Mesenchymal stem cell (in vitro differentiated cells and primary cell): ENCODE measurements around the gene NSMCE3.

Experiments
- DNase-seq: peaks from one replicate; pipeline ENCODE4 v3.0.0-alpha.2; 2013
- H2AFZ ChIP-seq: one replicate; pipeline ENCODE4 v1.6.1; 2013; ENCODE audit warnings: low read depth, mild to moderate bottlenecking, control low read depth, inconsistent platforms, low read length, moderate library complexity
- H2AK5ac ChIP-seq: 2 replicates; pipeline ENCODE4 v1.6.1; 2013; ENCODE audit warnings: low read length, moderate library complexity, mild to moderate bottlenecking, inconsistent platforms; ENCODE audit not compliant: severe bottlenecking
- H2BK120ac ChIP-seq: one replicate; pipeline ENCODE4 v1.6.1; 2013; ENCODE audit warnings: low read depth, mild to moderate bottlenecking, inconsistent platforms, low read length, moderate library complexity
- H2BK12ac ChIP-seq, 2 experiments: one replicate each; pipeline ENCODE4 v1.6.1; 2013; ENCODE audit warnings: inconsistent platforms in 2 of 2, low read length in 2 of 2, mild to moderate bottlenecking in 2 of 2, moderate library complexity in 2 of 2, control low read depth in 1 of 2
- H2BK15ac ChIP-seq: one replicate; pipeline ENCODE4 v1.6.1; 2013; ENCODE audit warnings: mild to moderate bottlenecking, low read depth, inconsistent platforms; ENCODE audit not compliant: poor library complexity, severe bottlenecking
- H2BK5ac ChIP-seq: 2 replicates; pipeline ENCODE4 v1.6.1; 2013; ENCODE audit warnings: low read depth, mild to moderate bottlenecking, low read length, control low read depth, inconsistent platforms; ENCODE audit not compliant: poor library complexity, severe bottlenecking
- H3K14ac ChIP-seq, 2 experiments: one replicate each; pipeline ENCODE4 v1.6.1; 2013; ENCODE audit warnings: inconsistent platforms in 2 of 2, low read length in 2 of 2, control low read depth in 1 of 2, mild to moderate bottlenecking in 1 of 2, moderate library complexity in 1 of 2
- H3K18ac ChIP-seq, 2 experiments: one replicate each; pipeline ENCODE4 v1.6.1; 2013; ENCODE audit warnings: inconsistent platforms in 2 of 2, low read length in 2 of 2, control low read depth in 1 of 2, low read depth in 1 of 2, mild to moderate bottlenecking in 1 of 2
- H3K23ac ChIP-seq, 2 experiments: one replicate each; pipeline ENCODE4 v1.6.1; 2013; ENCODE audit warnings: inconsistent platforms in 2 of 2, low read length in 2 of 2, mild to moderate bottlenecking in 2 of 2, moderate library complexity in 2 of 2, control low read depth in 1 of 2
- H3K27ac ChIP-seq: 2 replicates; pipeline ENCODE4 v1.5.1; 2013; ENCODE audit warnings: mild to moderate bottlenecking, moderate library complexity, low read length, control low read depth, inconsistent platforms; ENCODE audit not compliant: poor library complexity, severe bottlenecking
- H3K27me3 ChIP-seq, 2 experiments: 2 replicates each; pipeline versions ENCODE4 v1.6.1 to v1.7.0; 2013; ENCODE audit warnings: low read length in 2 of 2, mild to moderate bottlenecking in 2 of 2, moderate library complexity in 2 of 2, control low read depth in 1 of 2, inconsistent platforms in 1 of 2; ENCODE audit not compliant: control insufficient read depth in 1 of 2, insufficient read depth in 1 of 2
- H3K36me3 ChIP-seq, 2 experiments: 2 replicates each; pipeline versions ENCODE4 v1.6.1 to v1.7.0; 2013; ENCODE audit warnings: low read length in 2 of 2, control low read depth in 1 of 2, inconsistent platforms in 1 of 2, low read depth in 1 of 2, mild to moderate bottlenecking in 1 of 2; ENCODE audit not compliant: insufficient read depth in 2 of 2, control insufficient read depth in 1 of 2
- H3K4ac ChIP-seq, 2 experiments: one replicate each; pipeline ENCODE4 v1.6.1; 2013; ENCODE audit warnings: inconsistent platforms in 2 of 2, low read length in 2 of 2, mild to moderate bottlenecking in 2 of 2, moderate library complexity in 2 of 2, control low read depth in 1 of 2, low read depth in 1 of 2
- H3K4me1 ChIP-seq: 2 replicates; pipeline ENCODE4 v1.6.1; 2013; ENCODE audit warnings: low read depth, low read length, control low read depth; ENCODE audit not compliant: control insufficient read depth, insufficient read depth
- H3K4me2 ChIP-seq: 2 replicates; pipeline ENCODE4 v1.6.1; 2013; ENCODE audit warnings: low read length, mild to moderate bottlenecking, inconsistent platforms; ENCODE audit not compliant: poor library complexity, severe bottlenecking
- H3K4me3 ChIP-seq, 2 experiments: 2 replicates each; pipeline versions ENCODE4 v1.5.1 to v1.7.0; 2013; ENCODE audit warnings: low read length in 2 of 2, mild to moderate bottlenecking in 2 of 2, control low read depth in 1 of 2, low read depth in 1 of 2; ENCODE audit not compliant: insufficient read depth in 1 of 2
- H3K79me1 ChIP-seq: replicated peaks from 2 replicates; pipeline ENCODE4 v1.6.1; 2013; ENCODE audit warnings: mild to moderate bottlenecking, control low read depth, low read length, inconsistent platforms; ENCODE audit not compliant: poor library complexity, severe bottlenecking
- H3K9ac ChIP-seq: 2 replicates; pipeline ENCODE4 v1.7.0; 2013; ENCODE audit warnings: mild to moderate bottlenecking, low read length, moderate library complexity
- H3K9me3 ChIP-seq: 2 replicates; pipeline ENCODE4 v1.7.0; 2013; ENCODE audit warnings: mild to moderate bottlenecking, low read length; ENCODE audit not compliant: control insufficient read depth
- H4K8ac ChIP-seq: one replicate; pipeline ENCODE4 v1.6.1; 2013; ENCODE audit warnings: inconsistent platforms, mild to moderate bottlenecking, low read length, moderate library complexity
- H4K91ac ChIP-seq: one replicate; pipeline ENCODE4 v1.6.1; 2013; ENCODE audit warnings: mild to moderate bottlenecking, low read length, inconsistent platforms
- WGBS: methylation state at CpG from one replicate; pipeline ENCODE4 v1.1.7; 2013; ENCODE audit warnings: mixed read lengths; 5-methylcytosine and 5-hydroxymethylcytosine counted together

The NSMCE3 gene

DNA sequence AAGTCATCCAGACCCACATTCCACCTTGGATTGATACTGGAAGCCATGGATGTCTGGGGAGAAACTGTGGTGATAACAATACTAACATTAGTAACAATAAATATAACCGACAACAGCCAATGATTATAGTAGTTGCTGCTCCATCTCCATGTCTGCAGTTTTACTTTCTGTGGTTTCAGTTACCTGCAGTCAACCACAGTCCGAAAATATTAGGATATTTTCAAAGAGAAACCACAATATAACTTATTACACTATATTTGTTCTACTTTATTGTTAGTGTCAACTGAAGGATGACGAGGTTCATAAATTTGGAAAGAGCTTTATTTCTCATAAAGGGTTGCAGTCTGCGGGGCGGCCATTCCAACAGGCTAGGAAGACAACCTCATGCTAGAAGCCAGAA lies 2.6 kb upstream of the NSMCE3 start:
- no peak overlapping the region for H2BK12ac ChIP-seq
- no peak overlapping the region for H2BK120ac ChIP-seq
- no peak for DNase-seq
- no peaks in the 10 kb centered on the region for H3K36me3 ChIP-seq
- no peak overlapping the region for H3K18ac ChIP-seq
- WGBS, result 88% methylated on average over 4 of the region's 5 CpGs
- no peak overlapping the region for H2BK15ac ChIP-seq
- H2AFZ ChIP-seq, result no peak overlapping the region
- no peaks in the 10 kb centered on the region for H3K27me3 ChIP-seq
- no peak overlapping the region for H3K4ac ChIP-seq
- no peak overlapping the region for H3K27ac ChIP-seq
- no peak overlapping the region for H4K8ac ChIP-seq
- H3K14ac ChIP-seq, result no peak overlapping the region
- peaks cover 5% of the 10 kb centered on the region for H3K79me1 ChIP-seq
- H2AK5ac ChIP-seq, result no peak overlapping the region
- no peaks in the 10 kb centered on the region for H3K9me3 ChIP-seq
- H3K4me1 ChIP-seq, result peaks cover 4% of the 10 kb centered on the region
- no peak overlapping the region for H3K4me3 ChIP-seq
- H2BK5ac ChIP-seq, result no peak overlapping the region
- H3K9ac ChIP-seq, result no peak overlapping the region
- no peak overlapping the region for H3K23ac ChIP-seq
- H4K91ac ChIP-seq, result no peak overlapping the region
- no peak overlapping the region for H3K4me2 ChIP-seq

DNA sequence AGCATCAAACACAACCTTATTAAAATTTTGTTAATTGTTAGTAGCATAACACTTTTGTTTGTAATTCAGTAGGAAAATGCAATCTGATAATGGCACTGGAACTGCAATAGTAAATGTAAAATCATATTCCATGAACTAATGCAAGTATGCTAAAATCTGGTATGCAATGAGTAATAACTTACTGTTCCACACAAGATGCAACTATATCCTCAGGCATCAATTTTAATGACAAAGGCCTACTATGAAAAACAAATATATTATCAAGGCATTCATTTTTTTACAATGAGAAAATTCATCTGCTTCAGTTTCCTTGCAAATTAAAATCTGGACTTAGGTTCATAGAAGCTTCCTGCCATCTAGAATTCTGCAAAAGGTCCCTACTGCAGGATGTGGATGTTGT lies 1.4 kb upstream of the NSMCE3 start:
- H3K27ac ChIP-seq, result no peak overlapping the region
- no peak overlapping the region for H2AK5ac ChIP-seq
- no peak overlapping the region for H2BK5ac ChIP-seq
- H2BK120ac ChIP-seq, result no peak overlapping the region
- no peak overlapping the region for H3K14ac ChIP-seq
- no peaks in the 10 kb centered on the region for H3K27me3 ChIP-seq
- no peak overlapping the region for H4K91ac ChIP-seq
- no peak overlapping the region for H3K23ac ChIP-seq
- no peak overlapping the region for H2BK12ac ChIP-seq
- no peaks in the 10 kb centered on the region for H3K9me3 ChIP-seq
- H3K4ac ChIP-seq, result no peak overlapping the region
- no peak overlapping the region for H3K18ac ChIP-seq
- H3K9ac ChIP-seq, result peak overlapping the region; percentile 98
- peak overlapping the region in 1 of 2 experiments; percentile 98 for H3K4me3 ChIP-seq
- peaks cover 8% of the 10 kb centered on the region for H3K79me1 ChIP-seq
- H3K4me1 ChIP-seq, result peaks cover 4% of the 10 kb centered on the region
- no peak overlapping the region for H2BK15ac ChIP-seq
- H3K36me3 ChIP-seq, result no peaks in the 10 kb centered on the region
- H3K4me2 ChIP-seq, result no peak overlapping the region
- no peak for DNase-seq
- H4K8ac ChIP-seq, result no peak overlapping the region
- H2AFZ ChIP-seq, result no peak overlapping the region

DNA sequence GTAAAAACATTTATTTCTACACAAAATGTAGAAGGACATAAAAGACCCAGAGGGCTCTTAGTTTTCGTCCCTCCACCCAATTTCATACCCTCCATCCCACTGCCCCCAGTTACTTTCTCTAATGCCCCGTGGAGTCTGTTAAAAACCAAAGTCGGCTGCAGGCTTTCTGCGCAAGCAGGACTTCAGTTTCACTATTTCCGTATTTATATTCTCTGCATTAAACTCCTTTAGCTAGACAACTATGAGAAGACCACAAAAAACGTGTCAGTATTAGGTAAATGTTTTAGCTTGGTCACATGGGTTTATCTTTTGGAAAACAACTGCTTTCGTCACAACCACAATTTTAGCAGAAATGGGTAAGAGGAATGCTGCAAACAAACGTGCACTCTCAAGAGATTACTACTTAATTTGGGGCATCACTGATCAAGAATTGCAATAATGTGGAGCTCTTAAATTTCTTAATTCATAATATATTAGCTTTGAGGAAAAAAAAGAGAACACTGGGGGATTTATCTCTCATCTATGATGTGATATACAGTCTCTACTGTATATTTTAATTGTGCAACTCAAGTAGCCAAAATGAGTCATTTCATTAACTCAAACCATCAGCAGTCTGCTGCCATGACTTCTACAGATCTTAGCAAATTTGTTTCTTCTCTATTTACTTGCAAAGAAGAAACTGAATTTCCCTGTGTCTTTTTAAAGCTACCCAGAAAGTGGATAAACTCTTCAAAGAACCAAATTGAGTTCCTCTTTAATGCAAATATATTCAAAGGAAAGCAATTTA lies 740 bp upstream of the NSMCE3 start:
- WGBS, result 37% methylated on average over 5 of the region's 8 CpGs
- peaks cover 8% of the 10 kb centered on the region for H3K79me1 ChIP-seq
- DNase-seq, result peak; percentile 65
- H3K4me3 ChIP-seq, result peak overlapping the region in 1 of 2 experiments; percentile 98
- H3K4me2 ChIP-seq, result peak overlapping the region; percentile 98
- peak overlapping the region; percentile 50 for H3K27ac ChIP-seq
- H3K36me3 ChIP-seq, result no peaks in the 10 kb centered on the region
- no peak overlapping the region for H3K14ac ChIP-seq
- H2AFZ ChIP-seq, result no peak overlapping the region
- H4K91ac ChIP-seq, result no peak overlapping the region
- H3K9me3 ChIP-seq, result no peaks in the 10 kb centered on the region
- H3K27me3 ChIP-seq, result no peaks in the 10 kb centered on the region
- H4K8ac ChIP-seq, result no peak overlapping the region
- no peak overlapping the region for H3K18ac ChIP-seq
- peak overlapping the region in 1 of 2 experiments; percentile 24 for H3K4ac ChIP-seq
- H2BK120ac ChIP-seq, result no peak overlapping the region
- no peak overlapping the region for H2AK5ac ChIP-seq
- H2BK12ac ChIP-seq, result no peak overlapping the region
- no peak overlapping the region for H2BK5ac ChIP-seq
- peak overlapping the region; percentile 98 for H3K9ac ChIP-seq
- peaks cover 4% of the 10 kb centered on the region for H3K4me1 ChIP-seq
- H3K23ac ChIP-seq, result no peak overlapping the region
- H2BK15ac ChIP-seq, result no peak overlapping the region

DNA sequence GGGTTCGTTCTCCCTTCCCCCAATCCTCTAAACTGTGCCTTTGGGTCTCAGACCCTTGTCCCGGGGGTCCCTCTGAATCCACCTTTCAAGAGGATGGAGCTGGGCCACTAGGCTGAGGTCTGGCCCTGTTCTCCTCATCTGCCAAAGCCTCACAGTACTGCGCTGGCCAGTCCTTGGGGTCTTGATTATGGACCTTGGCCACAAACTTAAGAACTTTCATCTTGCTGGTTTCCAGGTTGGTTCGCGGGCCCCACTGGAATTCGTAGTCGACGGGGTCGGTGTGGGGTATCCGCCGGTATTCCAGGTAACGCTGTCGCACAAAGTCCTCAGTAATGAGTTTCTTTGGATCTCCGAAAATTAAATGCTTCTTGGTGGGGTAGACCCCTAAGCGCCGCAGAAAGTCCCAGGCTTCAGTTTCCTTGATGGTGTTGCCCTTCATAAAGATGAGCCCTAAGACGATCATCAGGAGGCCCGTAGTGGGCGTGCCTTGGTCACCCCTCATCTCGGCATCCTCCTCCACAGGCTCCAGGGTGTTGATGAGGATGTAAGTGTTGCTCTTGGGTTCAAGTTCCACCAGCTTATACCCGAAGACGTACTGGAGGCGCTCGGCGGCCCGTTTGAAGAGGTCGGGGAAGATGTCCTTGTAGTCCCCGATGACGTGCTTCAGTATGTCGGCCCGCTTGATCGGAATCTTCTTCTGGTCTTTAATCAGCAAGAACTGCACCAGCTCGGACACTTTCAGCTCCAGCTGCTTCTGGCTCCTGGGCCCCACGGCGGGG lies 727 bp downstream of the NSMCE3 start:
- Histone ChIP-seq H2AK5ac (no peak overlapping the region), H3K4me1 (peaks cover 4% of the 10 kb centered on the region), H3K14ac (peak overlapping the region in 1 of 2 experiments; percentile 83), H3K27me3 (no peaks in the 10 kb centered on the region), H3K36me3 (no peaks in the 10 kb centered on the region), H4K8ac (peak overlapping the region; percentile 2), H3K9me3 (no peaks in the 10 kb centered on the region), H3K23ac (peak overlapping the region in 1 of 2 experiments; percentile 73), H3K9ac (peak overlapping the region; percentile 98), H3K4me2 (peak overlapping the region; percentile 98), H3K27ac (no peak overlapping the region), H2BK120ac (peak overlapping the region; percentile 1), H2BK5ac (peak overlapping the region; percentile 84), H2BK12ac (no peak overlapping the region), H3K4me3 (peak overlapping the region; percentile 76 to 98), H3K18ac (peak overlapping the region; percentile 64 to 83), H4K91ac (no peak overlapping the region), H2BK15ac (no peak overlapping the region), H3K4ac (peak overlapping the region in 1 of 2 experiments; percentile 58), H2AFZ (peak overlapping the region; percentile 54), H3K79me1 (peaks cover 8% of the 10 kb centered on the region)
- DNase-seq, result peak; percentile 61
- WGBS, result 2% methylated on average over 35 of the region's 35 CpGs
